Transverse colon (tissue), 4 donors: ENCODE results near the gene ZNF26.

Source experiments
- CTCF ChIP-seq, 5 experiments: fragments of 200-600 bp in 3 of 5; fragments of 450-650 bp in 2 of 5; sonication (generic) in 3 of 5; IDR thresholded peaks; 1 replicate in 2 of 5; 2 replicates in 3 of 5; pipeline ENCODE4 v1.5.1; 2016 to 2017; ENCODE audit warnings: antibody characterized with exemption in 5 of 5, inconsistent platforms in 3 of 5, mild to moderate bottlenecking in 2 of 5, moderate library complexity in 1 of 5
- EP300 ChIP-seq: sonication (generic); formaldehyde crosslinking; IDR thresholded peaks from one replicate; pipeline ENCODE4 v1.6.1; 2017; ENCODE audit warnings: antibody characterized with exemption, low read depth
- POLR2A ChIP-seq: fragments of 450-650 bp; IDR thresholded peaks from one replicate; pipeline ENCODE4 v1.6.1; 2016; ENCODE audit warnings: antibody characterized with exemption, mild to moderate bottlenecking, moderate library complexity
- POLR2AphosphoS5 ChIP-seq, 3 donors: sonication (generic); formaldehyde crosslinking; IDR thresholded peaks; one replicate each; pipeline ENCODE4 v1.6.1; 2016; ENCODE audit warnings: antibody characterized with exemption in 3 of 3

- TF ChIP-seq POLR2AphosphoS5 (IDR thresholded peaks at IDR 0.05) (no peak), CTCF (IDR thresholded peaks at IDR 0.05) (no peak), EP300 (no peak), POLR2A (no peak)
Observed at GRCh38 chr12:133046698-133047097, 60.5 kb downstream of the ZNF26 start.
